Esophagus muscularis mucosa (tissue), 4 donors: ENCODE data around the gene ENOSF1.

ENCODE experiments used
- CTCF ChIP-seq, 3 experiments: fragments of 200-600 bp in 2 of 3; fragments of 450-650 bp in 1 of 3; sonication (generic) in 2 of 3; IDR thresholded peaks; one replicate each; pipeline ENCODE4 v1.5.1; 2017 to 2019; ENCODE audit warnings: antibody characterized with exemption in 3 of 3, mild to moderate bottlenecking in 2 of 3, moderate library complexity in 1 of 3
- EP300 ChIP-seq: sonication (generic); formaldehyde crosslinking; IDR thresholded peaks from one replicate; pipeline ENCODE4 v1.6.1; 2017; ENCODE audit warnings: antibody characterized with exemption
- POLR2A ChIP-seq: fragments of 450-650 bp; IDR thresholded peaks from one replicate; pipeline ENCODE4 v1.6.1; 2017; ENCODE audit warnings: antibody characterized with exemption, moderate library complexity, mild to moderate bottlenecking, low read depth
- POLR2AphosphoS5 ChIP-seq, 2 donors: sonication (generic); formaldehyde crosslinking; IDR thresholded peaks; one replicate each; pipeline ENCODE4 v1.6.1; 2017; ENCODE audit warnings: antibody characterized with exemption in 2 of 2

GRCh38 chr18:622289-622688 is 90.1 kb downstream of the ENOSF1 start:
- TF ChIP-seq CTCF (IDR thresholded peaks at IDR 0.05) (no peak), POLR2AphosphoS5 (IDR thresholded peaks at IDR 0.05) (no peak), POLR2A (no peak), EP300 (no peak)
